NT2/D1 (cell line): ENCODE measurements around the gene SLC8A1.

ENCODE experiments used
- DNase-seq: peaks from one replicate; pipeline ENCODE4 v3.0.0-alpha.2; 2011; ENCODE audit warnings: low read depth, low spot score
- H3K27me3 ChIP-seq: 2 replicates; pipeline ENCODE4 v1.6.0; 2011; ENCODE audit warnings: mild to moderate bottlenecking; ENCODE audit not compliant: insufficient read length, insufficient read depth
- H3K36me3 ChIP-seq: 2 replicates; pipeline ENCODE4 v1.6.1; 2011; ENCODE audit warnings: mild to moderate bottlenecking, low read length, mixed read lengths; ENCODE audit not compliant: insufficient read depth, insufficient read length
- H3K4me1 ChIP-seq: 2 replicates; pipeline ENCODE4 v1.5.1; 2011; ENCODE audit not compliant: insufficient read depth, insufficient read length
- H3K4me3 ChIP-seq: 2 replicates; pipeline ENCODE4 v1.5.1; 2011; ENCODE audit warnings: low read depth; ENCODE audit not compliant: insufficient read length
- H3K9ac ChIP-seq: 2 replicates; pipeline ENCODE4 v1.6.0; 2011; ENCODE audit warnings: low read depth; ENCODE audit not compliant: insufficient read length
- H3K9me3 ChIP-seq: 2 replicates; pipeline ENCODE4 v1.5.1; 2011; ENCODE audit warnings: mild to moderate bottlenecking, low read length; ENCODE audit not compliant: insufficient read depth
- SUZ12 ChIP-seq: IDR thresholded peaks from 2 replicates; pipeline ENCODE4 v1.6.1; 2011; ENCODE audit not compliant: insufficient read length, insufficient read depth; ENCODE audit errors: extremely low read depth
- YY1 ChIP-seq: IDR thresholded peaks from 2 replicates; pipeline ENCODE4 v1.6.1; 2011; ENCODE audit not compliant: insufficient read length, insufficient read depth
- ZNF274 ChIP-seq: IDR thresholded peaks from 2 replicates; pipeline ENCODE4 v1.6.1; 2011; ENCODE audit warnings: mild to moderate bottlenecking, low read depth, low read length

The SLC8A1 gene

DNA sequence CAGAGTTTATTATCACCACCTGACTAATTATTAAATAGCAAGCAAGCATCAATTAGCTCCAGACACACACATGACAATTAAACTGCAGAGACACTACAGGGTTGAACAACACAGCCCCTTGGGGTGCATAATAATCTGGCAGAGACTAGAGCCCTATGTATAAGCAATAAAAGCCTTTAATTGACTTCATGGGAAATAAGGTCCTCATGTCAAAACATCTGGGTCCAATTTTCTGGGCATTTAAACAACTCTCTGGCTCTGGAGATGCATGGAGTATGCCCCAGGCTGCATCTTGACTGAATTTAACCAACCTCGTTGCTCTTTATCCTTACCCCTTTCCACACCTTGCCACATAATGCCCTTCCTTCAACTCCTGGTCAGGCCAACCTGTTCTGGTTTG lies 402.1 kb downstream of the SLC8A1 start:
- Histone ChIP-seq H3K9me3 (no peaks in the 10 kb centered on the region), H3K36me3 (no peaks in the 10 kb centered on the region), H3K4me1 (no peaks in the 10 kb centered on the region), H3K4me3 (no peak overlapping the region), H3K9ac (no peak overlapping the region), H3K27me3 (no peaks in the 10 kb centered on the region)
- DNase-seq = no peak
- no peak for TF ChIP-seq ZNF274
- no peak for TF ChIP-seq SUZ12
- no peak for TF ChIP-seq YY1

DNA sequence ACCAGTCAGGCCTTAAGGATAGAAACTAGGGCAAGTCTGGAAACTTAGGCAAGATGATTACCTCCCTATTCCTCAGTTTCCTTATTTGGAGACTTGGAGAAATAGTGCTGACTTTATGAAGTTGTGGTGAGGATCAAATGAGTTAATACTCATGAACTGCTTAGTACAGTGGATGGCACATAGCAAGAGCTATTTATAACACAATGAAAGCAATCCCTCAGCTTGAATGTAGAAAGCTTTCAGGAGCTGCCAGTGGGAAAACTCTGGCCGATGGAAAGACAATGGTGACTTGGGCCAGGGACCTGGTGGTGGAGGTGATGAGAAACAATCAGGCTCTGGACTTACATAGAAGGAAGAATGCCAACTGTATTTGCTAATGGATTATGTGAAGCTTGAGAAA lies 403.4 kb downstream of the SLC8A1 start:
- H3K9ac ChIP-seq = no peak overlapping the region
- TF ChIP-seq YY1 (no peak), SUZ12 (no peak), ZNF274 (no peak)

DNA sequence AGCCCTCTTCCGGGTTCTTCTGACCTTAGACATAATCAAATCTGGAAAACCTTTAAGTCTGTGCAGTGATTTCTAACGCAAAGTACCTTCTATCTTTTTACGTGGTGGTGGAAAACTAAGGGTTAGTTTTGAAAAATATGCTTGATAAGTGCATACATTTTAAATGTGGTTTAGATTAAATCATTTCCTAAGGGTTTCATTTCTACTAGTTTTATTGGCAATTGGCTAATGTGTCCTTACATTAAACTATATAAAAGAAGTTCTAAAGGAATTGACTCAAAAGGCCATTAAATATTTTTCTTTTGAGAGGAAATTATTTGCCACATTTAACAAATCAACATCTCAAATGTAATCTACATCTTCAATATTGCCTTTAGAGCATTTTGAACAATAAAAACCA lies 404.5 kb downstream of the SLC8A1 start:
- TF ChIP-seq ZNF274 (no peak), SUZ12 (no peak), YY1 (no peak)
- Histone ChIP-seq H3K36me3 (no peaks in the 10 kb centered on the region), H3K9me3 (no peaks in the 10 kb centered on the region), H3K27me3 (no peaks in the 10 kb centered on the region), H3K9ac (no peak overlapping the region), H3K4me3 (no peak overlapping the region), H3K4me1 (no peaks in the 10 kb centered on the region)
- no peak for DNase-seq

More for the DNA sequence above, 403.4 kb downstream of the SLC8A1 start:
- Histone ChIP-seq H3K27me3 (no peaks in the 10 kb centered on the region), H3K4me3 (no peak overlapping the region), H3K4me1 (no peaks in the 10 kb centered on the region), H3K9me3 (no peaks in the 10 kb centered on the region), H3K36me3 (no peaks in the 10 kb centered on the region)
- DNase-seq = no peak
